HepG2 (cell line): ENCODE measurements around the gene EDC3. TPM values are rescaled to one million over a fixed set of nuclear protein-coding genes. Genes with fewer than 3 reads are reported as not detected.
A peak's percentile ranks its signal among the peaks of the same experiment; 100 is the strongest.

ENCODE experiments used
- DPF2 ChIP-seq: sonication (generic); formaldehyde crosslinking; IDR thresholded peaks from 2 replicates; pipeline ENCODE4 v1.4.0; 2020; ENCODE audit warnings: mild to moderate bottlenecking, low read depth, missing genetic modification reagents, borderline replicate concordance
- FOXA3 ChIP-seq: IDR thresholded peaks from 2 replicates; pipeline ENCODE4 v1.6.1; 2016; ENCODE audit warnings: missing genetic modification reagents, missing compliant biosample characterization
- FOXK2 ChIP-seq: fragments of 450-650 bp; IDR thresholded peaks from 2 replicates; pipeline ENCODE4 v1.6.1; 2016
- HDAC6 ChIP-seq: fragments of 200-600 bp; sonication (generic); IDR thresholded peaks from 2 replicates; pipeline ENCODE4 v1.7.0; 2017; ENCODE audit warnings: mild to moderate bottlenecking, antibody characterized with exemption, low read length, low read depth
- HMGA1 ChIP-seq: sonication (generic); formaldehyde crosslinking; conservative IDR thresholded peaks from 2 replicates; pipeline ENCODE4 v1.4.0; 2020; ENCODE audit warnings: missing genetic modification reagents
- PHF5A ChIP-seq: IDR thresholded peaks from one replicate; pipeline ENCODE4 v1.6.1; 2018; ENCODE audit warnings: low read depth, missing genetic modification reagents; ENCODE audit not compliant: unreplicated experiment
- POLR2AphosphoS2 ChIP-seq: IDR thresholded peaks from 2 replicates; pipeline ENCODE4 v1.6.1; 2011; ENCODE audit warnings: low read depth, low read length, improper control_type of control experiment
- PREB ChIP-seq: sonication (generic); formaldehyde crosslinking; IDR thresholded peaks from 2 replicates; pipeline ENCODE4 v1.4.0; 2020; ENCODE audit warnings: missing genetic modification reagents
- SMC3 ChIP-seq: IDR thresholded peaks from 2 replicates; pipeline ENCODE4 v1.6.1; 2011; ENCODE audit warnings: low read length, improper control_type of control experiment
- ZBED4 ChIP-seq: sonication (generic); formaldehyde crosslinking; IDR thresholded peaks from 2 replicates; pipeline ENCODE4 v1.4.0; 2020; ENCODE audit warnings: missing genetic modification reagents, borderline replicate concordance
- ZHX1 ChIP-seq: sonication (generic); formaldehyde crosslinking; IDR thresholded peaks from 2 replicates; pipeline ENCODE4 v1.8.1; 2022; ENCODE audit warnings: low read depth, mild to moderate bottlenecking, missing genetic modification reagents
- ZNF136 ChIP-seq: sonication (generic); formaldehyde crosslinking; IDR thresholded peaks from 2 replicates; pipeline ENCODE4 v1.8.1; 2022; ENCODE audit warnings: low read depth, mild to moderate bottlenecking, moderate library complexity, missing genetic modification reagents
- ZNF317 ChIP-seq: sonication (generic); formaldehyde crosslinking; IDR thresholded peaks from 2 replicates; pipeline ENCODE4 v1.5.0; 2020; ENCODE audit warnings: mild to moderate bottlenecking, missing genetic modification reagents
- ZNF549 ChIP-seq: sonication (generic); formaldehyde crosslinking; IDR thresholded peaks from 2 replicates; pipeline ENCODE4 v1.5.0; 2020; ENCODE audit warnings: missing genetic modification reagents
- ZNF652 ChIP-seq: IDR thresholded peaks from 2 replicates; pipeline ENCODE4 v1.6.1; 2016; ENCODE audit warnings: low read depth, borderline replicate concordance
- ZNF770 ChIP-seq: sonication (generic); formaldehyde crosslinking; IDR thresholded peaks from 2 replicates; pipeline ENCODE4 v1.5.0; 2020; ENCODE audit warnings: mild to moderate bottlenecking, missing genetic modification reagents
- polyA plus RNA-seq, 8 experiments: library from polyadenylated mRNA; depleted of rRNA in 3 of 8; stranded (reverse) in 7 of 8; unstranded in 1 of 8; fragments of >200 nt; fragmentation: Illumina TruSeq in 4 of 8; extraction: Trizol in 4 of 8; gene quantifications; 2 replicates each; pipeline versions ENCODE4 v1.2.1 to v1.2.3, GENCODE V29; 2011 to 2016; ENCODE audit warnings: low read depth in 4 of 8, missing spikeins in 1 of 8, mixed read lengths in 1 of 8; ENCODE audit not compliant: insufficient read depth in 1 of 8
- total RNA-seq, 5 experiments: library from RNA; depleted of rRNA; stranded (reverse); fragments of >200 nt; fragmentation: Illumina TruSeq; extraction: Trizol; gene quantifications; 2 replicates each; pipeline ENCODE4 v1.2.3, GENCODE V29; 2016; ENCODE audit warnings: low read depth in 1 of 5

Gene EDC3
- total and polyA plus RNA-seq, 2 of the 13 experiments (the other 11 are each of a cell fraction or from before 2014, with no cell fraction given), result 17.4 to 32.0 TPM

GRCh38 chr15:74620636-74621545 lies 74.9 kb downstream of the EDC3 start (continued):
- no peak for TF ChIP-seq PREB
- peak; percentile 69 for TF ChIP-seq SMC3
- no peak for TF ChIP-seq POLR2AphosphoS2
- TF ChIP-seq DPF2 (CRISPR knock-in tag), result no peak
- TF ChIP-seq HMGA1 (CRISPR knock-in tag), result no peak
- TF ChIP-seq ZNF652 (CRISPR knock-in tag), result no peak
- no peak for TF ChIP-seq FOXA3 (CRISPR knock-in tag)
- TF ChIP-seq ZBED4 (CRISPR knock-in tag), result no peak
- TF ChIP-seq FOXK2, result no peak
- TF ChIP-seq ZNF549 (CRISPR knock-in tag), result no peak
- no peak for TF ChIP-seq PHF5A
- TF ChIP-seq ZNF136 (CRISPR knock-in tag), result no peak
- no peak for TF ChIP-seq HDAC6
- no peak for TF ChIP-seq ZNF770 (CRISPR knock-in tag)
- no peak for TF ChIP-seq ZHX1 (CRISPR knock-in tag)
- TF ChIP-seq ZNF317, result no peak
